MV-4-11 (cell line): ENCODE data around the gene PRSS50.

Source experiments
- DNase-seq: peaks from one replicate; lab custom pipeline; 2025; lab: John Stamatoyannopoulos, UW

Gene PRSS50

GRCh38 chr3:46692566-46692990, 25.1 kb downstream of the PRSS50 start:
- DNase-seq = no peak

DNA sequence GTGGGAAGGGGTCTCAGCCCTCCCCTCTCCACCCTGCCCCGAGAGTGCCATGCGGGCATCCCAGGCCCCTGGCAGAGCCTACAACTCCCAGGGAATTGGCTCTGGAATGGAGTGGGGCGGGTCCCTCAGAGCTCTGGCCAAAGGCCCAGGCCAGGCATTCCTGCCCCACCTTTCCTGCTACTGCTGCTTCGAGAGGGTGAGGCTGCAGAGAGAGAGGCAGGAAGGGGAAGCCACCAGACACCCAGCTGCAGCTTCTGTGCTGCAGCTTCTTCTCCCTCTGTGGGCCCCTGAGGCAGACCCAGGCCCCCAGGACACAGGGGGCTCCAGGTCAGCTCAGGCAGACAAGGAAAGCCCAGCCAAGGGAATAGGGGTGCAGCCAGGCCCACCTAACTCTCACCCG, 26.9 kb downstream of the PRSS50 start:
- DNase-seq = no peak

DNA sequence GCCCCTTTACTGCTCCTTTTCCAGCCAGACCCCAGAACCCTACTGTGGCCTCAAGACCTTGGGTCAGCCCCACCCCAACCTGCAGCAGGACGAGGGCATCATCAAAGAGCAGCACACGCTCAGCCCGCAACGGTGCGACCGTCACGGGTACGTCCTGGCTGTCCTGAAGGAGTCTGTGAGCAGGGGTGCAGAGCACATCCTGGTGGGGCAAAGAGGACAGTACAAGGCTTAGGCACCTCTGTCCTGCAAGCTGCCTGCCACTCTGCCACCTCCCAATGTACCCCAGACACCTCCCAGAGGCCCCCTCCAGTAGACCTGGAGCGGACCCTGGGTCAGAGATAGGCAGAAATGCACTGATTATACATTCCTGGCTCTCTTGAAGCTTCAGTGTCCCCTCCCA, 32.2 kb downstream of the PRSS50 start:
- no peak for DNase-seq

DNA sequence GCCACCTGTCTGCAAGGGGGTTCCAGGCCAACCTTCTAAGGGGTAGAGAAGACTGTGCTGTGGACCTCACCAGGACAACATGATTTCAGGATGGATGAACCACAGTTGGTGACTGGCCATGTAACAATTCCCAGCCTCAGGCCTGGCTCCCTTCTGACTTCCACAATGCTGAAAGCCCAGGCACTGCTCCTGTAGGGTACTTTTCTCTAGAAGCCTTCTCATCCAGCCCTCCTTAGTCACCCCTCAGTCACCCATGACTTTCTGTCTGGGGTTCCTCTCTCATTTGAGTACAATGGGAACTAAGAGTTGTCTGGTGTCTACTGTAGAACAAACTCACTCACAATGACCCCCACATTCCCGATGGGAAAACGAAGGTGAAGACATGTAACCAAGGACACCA, 32.8 kb downstream of the PRSS50 start:
- DNase-seq = no peak

GRCh38 chr3:46682974-46683373, 34.7 kb downstream of the PRSS50 start:
- no peak for DNase-seq

DNA sequence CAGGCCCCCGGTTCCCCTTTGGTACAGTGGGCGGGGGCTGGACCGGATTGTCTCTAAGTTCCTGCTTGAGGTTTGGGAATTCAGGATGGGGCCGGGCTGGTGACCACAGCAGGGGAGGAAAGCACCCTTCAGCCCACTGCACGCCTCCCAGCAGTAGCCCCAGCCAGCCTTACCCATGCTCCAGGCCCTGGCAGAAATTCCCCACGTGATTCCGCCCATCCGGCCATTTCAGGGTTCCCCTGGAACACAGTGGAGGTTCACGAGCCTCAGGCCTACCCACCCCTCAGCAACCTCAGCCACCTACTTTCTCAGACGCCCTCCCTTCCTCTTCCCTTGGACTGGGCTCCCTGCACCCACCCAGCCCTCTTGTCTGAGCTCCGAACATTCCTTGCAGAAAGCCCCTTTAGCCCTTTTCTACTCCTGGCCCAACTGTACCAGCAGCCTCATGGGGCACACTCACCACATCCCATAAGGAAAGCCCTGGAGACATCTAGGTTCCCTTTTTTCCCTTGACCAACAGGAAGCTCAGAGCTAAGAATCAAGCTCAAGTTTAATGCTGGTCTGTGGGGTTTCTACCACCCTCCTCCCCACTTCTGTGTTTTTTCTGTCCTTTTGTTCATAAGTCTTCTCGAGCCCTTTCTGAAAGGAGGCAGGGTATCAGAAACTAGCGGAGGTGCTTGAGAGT, 35.7 kb downstream of the PRSS50 start:
- peak; percentile 80 for DNase-seq

DNA sequence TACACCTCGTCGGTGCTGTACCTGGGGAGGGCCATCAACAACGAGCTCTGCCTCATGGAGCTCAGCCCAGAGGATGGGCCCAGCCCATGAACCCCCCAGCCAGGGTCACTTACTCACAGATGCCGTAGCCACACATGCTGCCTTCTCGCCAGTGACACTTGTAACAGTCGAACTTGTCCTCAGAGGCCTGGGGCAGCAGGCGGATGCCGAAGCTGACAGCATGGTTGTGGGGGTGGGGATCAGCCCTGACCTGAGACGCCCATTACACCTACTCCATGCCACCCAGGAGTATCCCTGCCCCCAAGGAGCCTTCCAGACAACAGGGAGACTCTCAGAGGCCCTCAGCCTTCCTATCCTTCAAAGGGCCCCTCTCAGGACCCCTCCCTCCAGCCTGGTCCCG, 36.3 kb downstream of the PRSS50 start:
- DNase-seq = no peak

GRCh38 chr3:46680298-46680826, 37.3 kb downstream of the PRSS50 start:
- no peak for DNase-seq

DNA sequence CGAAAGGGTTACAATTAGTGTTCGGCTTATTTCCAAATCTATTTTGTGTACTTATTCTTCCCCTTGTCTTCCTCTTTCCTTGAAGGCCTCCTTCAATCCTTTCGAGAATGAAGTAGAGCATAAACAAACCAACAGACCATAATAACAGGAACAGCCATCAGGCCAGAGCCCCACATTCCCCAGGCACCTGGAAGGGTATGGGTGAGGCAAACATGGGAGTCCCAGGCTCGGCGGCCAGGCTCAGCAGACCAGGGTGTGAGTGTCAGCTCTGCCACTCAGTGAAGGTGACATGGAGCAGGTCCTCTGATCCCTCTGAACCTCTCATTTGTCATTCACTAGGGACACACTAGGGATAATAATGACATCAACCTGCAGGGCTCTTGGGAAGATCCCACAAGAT, 38.0 kb downstream of the PRSS50 start:
- no peak for DNase-seq

GRCh38 chr3:46678280-46678679, 39.4 kb downstream of the PRSS50 start:
- DNase-seq = no peak

- no peak for DNase-seq
These were observed 40.3 kb downstream of the PRSS50 start for GRCh38 chr3:46677411-46677726.

- no peak for DNase-seq
These were observed 40.9 kb downstream of the PRSS50 start for GRCh38 chr3:46676601-46677410.

- no peak for DNase-seq
These were observed 41.7 kb downstream of the PRSS50 start for GRCh38 chr3:46675843-46676567.

DNA sequence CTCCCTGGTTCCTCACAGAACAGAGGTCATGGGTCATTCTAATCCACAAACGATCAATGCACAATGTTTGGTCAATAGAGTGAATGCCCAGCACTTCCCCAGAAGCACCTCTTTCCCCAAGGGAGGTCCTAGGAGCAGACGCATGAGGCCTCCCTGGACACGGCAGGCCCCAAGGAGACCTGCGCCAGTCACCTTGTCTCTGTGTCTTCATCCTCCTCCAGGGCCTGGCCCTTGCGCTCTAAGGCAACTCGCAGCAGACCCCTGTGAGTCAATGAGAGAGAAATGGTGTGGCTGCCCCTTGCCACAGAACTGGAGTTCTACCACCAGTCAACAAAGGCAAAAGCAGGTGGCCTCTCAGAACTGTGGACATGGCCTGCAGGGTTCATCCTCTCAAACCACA, 42.2 kb downstream of the PRSS50 start:
- DNase-seq = no peak

DNA sequence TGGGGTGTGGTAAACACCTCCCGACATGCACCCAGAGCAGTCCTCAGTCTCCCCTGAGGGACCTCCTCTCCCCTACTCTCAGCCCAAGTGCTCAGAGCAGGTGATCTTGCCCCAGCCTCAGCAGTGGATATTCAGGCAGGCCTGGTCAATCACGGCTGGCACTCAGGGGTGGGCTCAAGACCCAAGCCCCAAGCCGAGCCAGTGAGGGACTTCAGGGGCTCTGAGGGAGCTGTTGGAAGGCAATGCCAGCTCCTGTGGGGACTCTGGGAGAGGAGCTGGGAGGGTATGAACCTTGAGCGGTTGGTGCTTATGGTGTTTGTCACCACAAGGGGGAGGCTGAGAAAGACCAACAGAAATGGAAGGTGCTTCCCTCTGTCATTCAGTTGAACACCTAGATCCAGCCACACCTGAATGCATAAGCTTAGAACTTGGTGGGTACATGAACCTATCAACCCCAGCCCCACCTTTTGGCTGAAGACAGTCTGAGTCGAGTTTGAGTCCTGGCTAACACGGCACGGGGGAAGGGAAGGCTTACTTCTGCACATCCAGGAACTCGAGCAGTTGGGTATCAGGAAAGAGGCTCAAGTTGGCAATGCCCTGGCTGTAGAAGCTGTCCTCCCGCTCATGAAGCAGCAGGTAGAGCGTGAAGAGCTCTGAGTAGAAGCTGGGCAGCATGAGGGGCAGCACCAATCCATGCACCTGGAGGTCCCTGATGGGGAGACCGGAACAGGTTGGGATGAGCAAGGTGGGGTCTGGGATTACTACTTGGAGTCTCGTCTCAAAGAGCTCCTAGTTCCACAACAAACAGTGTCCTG, 43.4 kb downstream of the PRSS50 start:
- DNase-seq = no peak

GRCh38 chr3:46673151-46674030, 44.3 kb downstream of the PRSS50 start:
- no peak for DNase-seq

DNA sequence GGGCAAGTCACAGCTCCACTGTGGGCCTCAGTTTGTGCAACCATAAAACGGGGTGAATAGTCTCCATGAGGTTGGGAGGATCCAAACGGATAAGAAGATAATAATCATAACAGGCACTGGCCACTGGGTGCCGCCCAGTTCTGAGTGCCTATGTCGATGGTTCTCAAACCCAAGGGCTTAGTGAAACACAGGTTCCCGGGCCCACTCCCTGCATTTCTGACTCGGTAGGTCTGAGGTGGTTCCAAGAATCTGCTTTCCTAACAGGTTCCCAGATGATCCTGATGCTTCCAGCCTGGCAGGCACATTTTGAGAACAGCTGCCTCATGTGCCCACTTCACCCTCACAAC, 45.3 kb downstream of the PRSS50 start:
- no peak for DNase-seq

DNA sequence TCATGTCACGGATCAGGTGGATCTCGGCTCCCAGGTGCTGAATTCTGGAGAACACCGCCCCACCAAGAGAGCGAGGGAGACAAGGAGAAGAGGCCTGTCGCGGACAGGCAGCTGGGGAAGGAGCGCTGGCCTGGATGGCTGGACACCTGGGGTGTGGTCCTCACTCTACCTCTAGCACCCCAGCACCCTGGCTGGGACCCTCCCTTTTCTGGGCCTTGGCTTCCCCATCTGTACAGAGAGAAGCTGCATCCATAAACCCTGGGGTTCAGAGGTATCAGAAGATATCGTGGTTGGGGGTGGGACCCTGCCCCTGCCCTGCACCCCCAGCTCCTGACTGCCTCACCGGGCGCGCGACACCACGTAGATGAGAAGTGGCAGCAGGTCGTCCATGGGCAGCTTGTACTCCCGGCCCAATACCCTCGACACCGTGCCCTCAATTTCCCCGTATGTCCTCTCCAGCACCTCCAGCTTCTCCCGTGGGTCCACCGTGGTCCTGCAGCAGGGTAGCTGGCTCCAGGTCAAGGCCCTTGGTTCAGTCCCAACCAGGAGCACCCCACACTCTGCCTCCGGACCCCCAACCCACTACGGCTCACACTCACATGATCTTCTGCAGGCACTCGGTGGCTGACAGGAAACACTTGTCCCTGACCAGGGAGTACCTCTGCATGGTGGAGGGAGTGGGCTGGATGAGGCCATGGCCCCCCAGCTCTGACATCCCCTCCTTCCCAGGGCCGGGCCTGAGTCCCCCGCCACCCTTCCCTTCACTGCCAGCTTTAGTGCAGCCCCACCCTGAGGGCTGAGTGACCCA, 45.9 kb downstream of the PRSS50 start:
- no peak for DNase-seq

GRCh38 chr3:46670891-46671427, 46.7 kb downstream of the PRSS50 start:
- no peak for DNase-seq
